ENCODE data around the gene PYURF. TPM values are rescaled to one million over a fixed set of nuclear protein-coding genes. Genes with fewer than 3 reads are reported as not detected.

PYURF gene
- total RNA-seq, 1 experiment from 2014 or later = 45.3 TPM

DNA sequence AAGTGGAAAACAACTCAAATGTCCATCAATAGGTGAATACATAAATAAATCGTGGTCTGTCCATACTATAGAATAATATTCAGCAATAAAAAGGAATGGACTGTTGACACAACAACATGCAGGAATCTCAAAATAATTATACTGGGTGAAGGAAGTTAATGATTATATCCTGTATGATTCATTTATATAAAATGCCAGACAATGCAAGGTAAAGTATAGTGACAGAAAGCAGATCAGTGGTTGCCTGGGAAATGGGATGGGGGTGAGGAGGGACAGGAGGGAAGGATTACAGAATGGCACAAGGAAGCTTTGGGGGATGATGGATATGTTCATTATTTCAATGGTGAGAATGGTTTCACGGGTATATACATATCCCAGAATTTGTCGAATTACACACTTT lies 12.3 kb downstream of the PYURF start:
- H3K27me3 Mint-ChIP-seq (ENCODE audit: low read depth) = no peaks in the 10 kb centered on the region
- DNase-seq (ENCODE audit: low spot score) (no peak), ATAC-seq (no peak)
- no peaks in the 10 kb centered on the region for H3K36me3 Mint-ChIP-seq
- no peaks in the 10 kb centered on the region for H3K9me3 Mint-ChIP-seq
- POLR2A ChIA-PET = no interaction called here
- H3K27ac Mint-ChIP-seq = no peak overlapping the region
- H3K4me1 Mint-ChIP-seq = no peaks in the 10 kb centered on the region
- CTCF ChIA-PET = interaction anchor here (1.0 to 1.5 kb wide), 2 partner anchors 142 to 214 kb away, joined by 3 read pairs; no protein-coding TSS in a partner anchor
- TF ChIP-seq OVOL2 (CRISPR knock-in tag; IDR thresholded peaks at IDR 0.05; ENCODE audit: borderline replicate concordance) (no peak), E2F4 (CRISPR knock-in tag; IDR thresholded peaks at IDR 0.05; ENCODE audit: borderline replicate concordance, low read depth) (no peak), RELA (CRISPR knock-in tag; IDR thresholded peaks at IDR 0.05; ENCODE audit: borderline replicate concordance) (no peak), ZNF512 (CRISPR knock-in tag; IDR thresholded peaks at IDR 0.05; ENCODE audit: borderline replicate concordance) (no peak), FOXP1 (CRISPR knock-in tag; IDR thresholded peaks at IDR 0.05; ENCODE audit: borderline replicate concordance) (no peak), SMAD3 (CRISPR knock-in tag; IDR thresholded peaks at IDR 0.05; ENCODE audit: borderline replicate concordance) (no peak), FOXK1 (CRISPR knock-in tag; IDR thresholded peaks at IDR 0.05) (no peak), KAT7 (CRISPR knock-in tag; IDR thresholded peaks at IDR 0.05; ENCODE audit: borderline replicate concordance) (no peak), AR (CRISPR knock-in tag; IDR thresholded peaks at IDR 0.05) (no peak)
- TF ChIP-seq, protein P1, sequence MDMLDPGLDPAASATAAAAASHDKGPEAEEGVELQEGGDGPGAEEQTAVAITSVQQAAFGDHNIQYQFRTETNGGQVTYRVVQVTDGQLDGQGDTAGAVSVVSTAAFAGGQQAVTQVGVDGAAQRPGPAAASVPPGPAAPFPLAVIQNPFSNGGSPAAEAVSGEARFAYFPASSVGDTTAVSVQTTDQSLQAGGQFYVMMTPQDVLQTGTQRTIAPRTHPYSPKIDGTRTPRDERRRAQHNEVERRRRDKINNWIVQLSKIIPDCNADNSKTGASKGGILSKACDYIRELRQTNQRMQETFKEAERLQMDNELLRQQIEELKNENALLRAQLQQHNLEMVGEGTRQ (CRISPR knock-in tag; IDR thresholded peaks at IDR 0.05) = no peak
- TF ChIP-seq, protein P2, sequence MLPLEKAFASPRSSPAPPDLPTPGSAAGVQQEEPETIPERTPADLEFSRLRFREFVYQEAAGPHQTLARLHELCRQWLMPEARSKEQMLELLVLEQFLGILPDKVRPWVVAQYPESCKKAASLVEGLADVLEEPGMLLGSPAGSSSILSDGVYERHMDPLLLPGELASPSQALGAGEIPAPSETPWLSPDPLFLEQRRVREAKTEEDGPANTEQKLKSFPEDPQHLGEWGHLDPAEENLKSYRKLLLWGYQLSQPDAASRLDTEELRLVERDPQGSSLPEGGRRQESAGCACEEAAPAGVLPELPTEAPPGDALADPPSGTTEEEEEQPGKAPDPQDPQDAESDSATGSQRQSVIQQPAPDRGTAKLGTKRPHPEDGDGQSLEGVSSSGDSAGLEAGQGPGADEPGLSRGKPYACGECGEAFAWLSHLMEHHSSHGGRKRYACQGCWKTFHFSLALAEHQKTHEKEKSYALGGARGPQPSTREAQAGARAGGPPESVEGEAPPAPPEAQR (CRISPR knock-in tag; IDR thresholded peaks at IDR 0.05) = no peak
- TF ChIP-seq, protein P3, sequence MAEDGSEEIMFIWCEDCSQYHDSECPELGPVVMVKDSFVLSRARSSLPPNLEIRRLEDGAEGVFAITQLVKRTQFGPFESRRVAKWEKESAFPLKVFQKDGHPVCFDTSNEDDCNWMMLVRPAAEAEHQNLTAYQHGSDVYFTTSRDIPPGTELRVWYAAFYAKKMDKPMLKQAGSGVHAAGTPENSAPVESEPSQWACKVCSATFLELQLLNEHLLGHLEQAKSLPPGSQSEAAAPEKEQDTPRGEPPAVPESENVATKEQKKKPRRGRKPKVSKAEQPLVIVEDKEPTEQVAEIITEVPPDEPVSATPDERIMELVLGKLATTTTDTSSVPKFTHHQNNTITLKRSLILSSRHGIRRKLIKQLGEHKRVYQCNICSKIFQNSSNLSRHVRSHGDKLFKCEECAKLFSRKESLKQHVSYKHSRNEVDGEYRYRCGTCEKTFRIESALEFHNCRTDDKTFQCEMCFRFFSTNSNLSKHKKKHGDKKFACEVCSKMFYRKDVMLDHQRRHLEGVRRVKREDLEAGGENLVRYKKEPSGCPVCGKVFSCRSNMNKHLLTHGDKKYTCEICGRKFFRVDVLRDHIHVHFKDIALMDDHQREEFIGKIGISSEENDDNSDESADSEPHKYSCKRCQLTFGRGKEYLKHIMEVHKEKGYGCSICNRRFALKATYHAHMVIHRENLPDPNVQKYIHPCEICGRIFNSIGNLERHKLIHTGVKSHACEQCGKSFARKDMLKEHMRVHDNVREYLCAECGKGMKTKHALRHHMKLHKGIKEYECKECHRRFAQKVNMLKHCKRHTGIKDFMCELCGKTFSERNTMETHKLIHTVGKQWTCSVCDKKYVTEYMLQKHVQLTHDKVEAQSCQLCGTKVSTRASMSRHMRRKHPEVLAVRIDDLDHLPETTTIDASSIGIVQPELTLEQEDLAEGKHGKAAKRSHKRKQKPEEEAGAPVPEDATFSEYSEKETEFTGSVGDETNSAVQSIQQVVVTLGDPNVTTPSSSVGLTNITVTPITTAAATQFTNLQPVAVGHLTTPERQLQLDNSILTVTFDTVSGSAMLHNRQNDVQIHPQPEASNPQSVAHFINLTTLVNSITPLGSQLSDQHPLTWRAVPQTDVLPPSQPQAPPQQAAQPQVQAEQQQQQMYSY (CRISPR knock-in tag; IDR thresholded peaks at IDR 0.05) = no peak
- H3K4me3 Mint-ChIP-seq = no peak overlapping the region

- ChIA-PET POLR2A (no interaction called here), CTCF (no interaction called here)
- Mint-ChIP-seq H3K4me3 (no peak overlapping the region), H3K36me3 (no peaks in the 10 kb centered on the region), H3K27ac (no peak overlapping the region), H3K4me1 (no peaks in the 10 kb centered on the region), H3K9me3 (no peaks in the 10 kb centered on the region), H3K27me3 (ENCODE audit: low read depth) (no peaks in the 10 kb centered on the region)
- no peak for DNase-seq (ENCODE audit: low spot score)
- ATAC-seq = no peak
- TF ChIP-seq SOX15 (CRISPR knock-in tag; IDR thresholded peaks at IDR 0.05) (no peak), IRF2 (CRISPR knock-in tag; IDR thresholded peaks at IDR 0.05; ENCODE audit: borderline replicate concordance, low read depth) (no peak), CDX4 (CRISPR knock-in tag; IDR thresholded peaks at IDR 0.05; ENCODE audit: borderline replicate concordance) (no peak)
- TF ChIP-seq, protein P4, sequence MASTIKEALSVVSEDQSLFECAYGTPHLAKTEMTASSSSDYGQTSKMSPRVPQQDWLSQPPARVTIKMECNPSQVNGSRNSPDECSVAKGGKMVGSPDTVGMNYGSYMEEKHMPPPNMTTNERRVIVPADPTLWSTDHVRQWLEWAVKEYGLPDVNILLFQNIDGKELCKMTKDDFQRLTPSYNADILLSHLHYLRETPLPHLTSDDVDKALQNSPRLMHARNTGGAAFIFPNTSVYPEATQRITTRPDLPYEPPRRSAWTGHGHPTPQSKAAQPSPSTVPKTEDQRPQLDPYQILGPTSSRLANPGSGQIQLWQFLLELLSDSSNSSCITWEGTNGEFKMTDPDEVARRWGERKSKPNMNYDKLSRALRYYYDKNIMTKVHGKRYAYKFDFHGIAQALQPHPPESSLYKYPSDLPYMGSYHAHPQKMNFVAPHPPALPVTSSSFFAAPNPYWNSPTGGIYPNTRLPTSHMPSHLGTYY (CRISPR knock-in tag; IDR thresholded peaks at IDR 0.05) = no peak
- TF ChIP-seq, protein P5, sequence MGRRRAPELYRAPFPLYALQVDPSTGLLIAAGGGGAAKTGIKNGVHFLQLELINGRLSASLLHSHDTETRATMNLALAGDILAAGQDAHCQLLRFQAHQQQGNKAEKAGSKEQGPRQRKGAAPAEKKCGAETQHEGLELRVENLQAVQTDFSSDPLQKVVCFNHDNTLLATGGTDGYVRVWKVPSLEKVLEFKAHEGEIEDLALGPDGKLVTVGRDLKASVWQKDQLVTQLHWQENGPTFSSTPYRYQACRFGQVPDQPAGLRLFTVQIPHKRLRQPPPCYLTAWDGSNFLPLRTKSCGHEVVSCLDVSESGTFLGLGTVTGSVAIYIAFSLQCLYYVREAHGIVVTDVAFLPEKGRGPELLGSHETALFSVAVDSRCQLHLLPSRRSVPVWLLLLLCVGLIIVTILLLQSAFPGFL (CRISPR knock-in tag; IDR thresholded peaks at IDR 0.05; ENCODE audit: borderline replicate concordance) = no peak
These were observed 20.2 kb downstream of the PYURF start for GRCh38 chr4:88503344-88503743.

Data from WTC11 (cell line).